Mammary epithelial cell (primary cell): ENCODE data around the gene C12orf54.

ENCODE experiments used
- EZH2 ChIP-seq: IDR thresholded peaks from 2 replicates; pipeline ENCODE4 v1.6.1; 2012; ENCODE audit warnings: low read length, inconsistent platforms, borderline replicate concordance
- TF ChIP-seq, protein P1 (sequence below), 2 donors: IDR thresholded peaks in 1 of 2; conservative IDR thresholded peaks in 1 of 2; 2 replicates each; pipeline ENCODE4 v1.5.1; 2011 to 2012; ENCODE audit warnings: inconsistent platforms in 2 of 2, low read length in 2 of 2, mild to moderate bottlenecking in 2 of 2, control low read depth in 1 of 2, low read depth in 1 of 2; ENCODE audit not compliant: insufficient read depth in 1 of 2; ENCODE audit errors: extremely low read depth in 1 of 2

DNA sequence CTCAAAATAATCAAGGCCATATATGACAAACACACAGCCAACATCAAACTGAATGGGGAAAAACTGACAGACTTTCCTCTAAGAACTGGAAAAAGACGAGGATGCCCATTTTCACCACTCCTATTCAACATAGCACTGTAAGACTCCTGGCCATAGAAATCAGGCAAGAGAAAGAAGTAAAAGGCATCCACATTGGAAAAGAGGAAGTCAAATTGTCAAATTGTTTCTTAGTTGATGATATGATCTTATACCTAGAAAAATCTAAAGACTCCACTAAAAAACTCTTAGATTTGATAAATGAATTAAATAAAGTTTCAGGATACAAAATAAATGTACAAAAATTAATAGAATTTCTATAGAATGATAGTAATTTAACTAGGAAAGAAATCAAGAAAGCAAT, 54.3 kb downstream of the C12orf54 start:
- TF ChIP-seq, protein P1, sequence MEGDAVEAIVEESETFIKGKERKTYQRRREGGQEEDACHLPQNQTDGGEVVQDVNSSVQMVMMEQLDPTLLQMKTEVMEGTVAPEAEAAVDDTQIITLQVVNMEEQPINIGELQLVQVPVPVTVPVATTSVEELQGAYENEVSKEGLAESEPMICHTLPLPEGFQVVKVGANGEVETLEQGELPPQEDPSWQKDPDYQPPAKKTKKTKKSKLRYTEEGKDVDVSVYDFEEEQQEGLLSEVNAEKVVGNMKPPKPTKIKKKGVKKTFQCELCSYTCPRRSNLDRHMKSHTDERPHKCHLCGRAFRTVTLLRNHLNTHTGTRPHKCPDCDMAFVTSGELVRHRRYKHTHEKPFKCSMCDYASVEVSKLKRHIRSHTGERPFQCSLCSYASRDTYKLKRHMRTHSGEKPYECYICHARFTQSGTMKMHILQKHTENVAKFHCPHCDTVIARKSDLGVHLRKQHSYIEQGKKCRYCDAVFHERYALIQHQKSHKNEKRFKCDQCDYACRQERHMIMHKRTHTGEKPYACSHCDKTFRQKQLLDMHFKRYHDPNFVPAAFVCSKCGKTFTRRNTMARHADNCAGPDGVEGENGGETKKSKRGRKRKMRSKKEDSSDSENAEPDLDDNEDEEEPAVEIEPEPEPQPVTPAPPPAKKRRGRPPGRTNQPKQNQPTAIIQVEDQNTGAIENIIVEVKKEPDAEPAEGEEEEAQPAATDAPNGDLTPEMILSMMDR (conservative IDR thresholded peaks at IDR 0.05 in 1 of 2, IDR thresholded peaks at IDR 0.05 in 1 of 2; ENCODE audit: extremely low read depth in 1 of 2, insufficient read depth in 1 of 2, low read depth in 1 of 2, low read length in 2 of 2) = no peak
- no peak for TF ChIP-seq EZH2
